Measurements from ENCODE around the gene LMAN1L.

The LMAN1L gene

DNA sequence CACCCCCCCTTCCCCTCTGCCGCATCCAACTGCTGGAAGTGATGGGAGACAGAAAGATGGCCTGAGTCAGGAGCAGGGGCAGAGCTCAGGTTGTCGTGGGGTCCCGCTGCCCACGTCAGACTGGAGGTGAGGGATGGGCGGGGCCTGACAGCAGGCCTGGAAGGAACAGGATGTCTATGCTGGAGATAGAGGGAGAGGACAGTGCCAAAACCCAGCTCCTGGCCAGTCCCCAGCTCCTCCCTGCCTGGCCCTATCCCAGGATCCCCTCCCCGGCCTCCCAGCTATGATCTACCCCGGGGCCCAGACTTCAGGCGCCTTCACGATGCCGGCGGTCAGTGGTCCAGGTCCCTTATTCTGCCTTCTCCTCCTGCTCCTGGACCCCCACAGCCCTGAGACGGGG is at the start of gene LMAN1L:
Gene LMAN1L (plus strand): TSS at position 303 of the 400 bp plus-strand sequence. CDS start 20 bp downstream, at position 323.
- no peak for DNase-seq

DNA sequence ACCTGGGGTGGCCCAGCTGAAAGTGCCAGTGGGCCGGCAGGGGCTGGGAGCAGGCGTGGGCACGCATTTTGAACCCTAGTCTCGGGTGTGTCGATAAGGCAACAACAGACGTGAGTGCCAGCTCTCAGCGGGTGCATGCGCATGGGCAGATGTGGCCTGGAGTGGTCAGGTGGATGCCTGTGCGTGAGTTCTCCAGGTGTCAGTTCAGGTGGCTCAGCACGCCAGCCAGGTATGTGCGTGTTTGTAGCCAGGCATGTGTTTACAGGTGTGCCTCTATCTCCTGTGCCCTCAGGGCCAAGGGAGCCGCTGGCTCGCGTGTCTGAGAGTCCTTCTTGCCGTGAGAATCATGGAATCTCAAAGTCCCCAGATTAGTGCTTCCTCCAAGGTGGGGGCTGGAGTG is 49.2 kb upstream of the LMAN1L start:
- no peak for DNase-seq

- no peak for DNase-seq
These were observed 45.2 kb upstream of the LMAN1L start for GRCh38 chr15:74767167-74768098.

DNA sequence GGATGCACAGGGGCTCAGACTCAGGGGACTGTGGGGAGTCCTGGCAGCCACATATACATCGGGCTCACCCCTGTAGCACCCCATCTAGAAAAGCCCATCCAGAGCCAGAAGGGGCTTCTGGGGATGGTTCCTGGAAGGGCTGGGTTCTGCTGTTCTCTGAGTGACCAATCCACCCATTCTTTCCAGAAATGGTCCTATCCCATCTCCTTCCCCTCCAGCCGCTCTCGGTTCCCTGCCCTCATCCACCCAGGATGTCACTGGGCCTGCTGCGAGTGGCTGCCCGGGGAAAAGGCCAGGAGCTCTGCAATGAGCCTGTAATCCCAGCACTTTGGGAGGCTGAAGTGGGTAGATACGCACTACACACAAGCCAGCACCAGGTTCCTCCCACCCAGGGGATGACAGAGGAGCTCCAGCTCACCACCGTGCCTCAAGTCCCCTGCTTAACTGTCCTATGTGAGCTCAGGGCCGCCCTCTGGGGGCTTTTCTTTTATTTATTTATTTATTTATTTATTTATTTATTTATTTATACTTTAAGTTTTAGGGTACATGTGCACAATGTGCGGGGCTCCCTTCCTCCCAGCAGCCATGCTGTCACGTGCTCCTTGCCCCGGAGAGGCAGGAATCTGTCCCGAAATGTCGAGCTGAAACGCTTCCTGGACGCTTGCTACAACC is 44.4 kb upstream of the LMAN1L start:
- DNase-seq = no peak

GRCh38 chr15:74768771-74769342 is 43.8 kb upstream of the LMAN1L start:
- peak; percentile 71 for DNase-seq

DNA sequence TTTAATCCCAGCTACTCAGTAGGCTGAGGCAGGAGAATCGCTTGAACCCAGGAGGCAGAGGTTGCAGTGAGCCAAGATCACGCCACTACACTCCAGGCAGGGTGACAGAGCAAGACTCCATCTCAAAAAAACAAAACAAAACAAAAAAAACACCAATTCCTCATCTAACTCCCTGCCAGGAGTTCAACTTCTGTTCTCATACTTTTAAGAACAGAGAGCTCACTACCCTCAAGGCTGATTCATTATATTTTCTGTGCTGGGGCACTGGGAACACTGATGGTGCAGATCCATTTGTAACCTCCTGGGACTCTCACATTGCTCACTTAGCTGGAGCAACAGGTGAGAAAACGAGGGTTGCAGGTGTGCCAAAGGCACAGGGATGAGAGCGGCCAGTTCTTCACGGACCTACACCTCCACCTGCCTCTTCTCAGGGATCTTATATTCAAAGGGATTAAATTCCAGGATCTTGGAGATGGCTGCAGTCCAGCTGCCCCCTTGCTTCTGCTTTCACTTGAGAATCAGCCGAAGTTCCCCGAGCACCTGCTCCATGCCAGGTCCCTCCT is 43.1 kb upstream of the LMAN1L start:
- no peak for DNase-seq

DNA sequence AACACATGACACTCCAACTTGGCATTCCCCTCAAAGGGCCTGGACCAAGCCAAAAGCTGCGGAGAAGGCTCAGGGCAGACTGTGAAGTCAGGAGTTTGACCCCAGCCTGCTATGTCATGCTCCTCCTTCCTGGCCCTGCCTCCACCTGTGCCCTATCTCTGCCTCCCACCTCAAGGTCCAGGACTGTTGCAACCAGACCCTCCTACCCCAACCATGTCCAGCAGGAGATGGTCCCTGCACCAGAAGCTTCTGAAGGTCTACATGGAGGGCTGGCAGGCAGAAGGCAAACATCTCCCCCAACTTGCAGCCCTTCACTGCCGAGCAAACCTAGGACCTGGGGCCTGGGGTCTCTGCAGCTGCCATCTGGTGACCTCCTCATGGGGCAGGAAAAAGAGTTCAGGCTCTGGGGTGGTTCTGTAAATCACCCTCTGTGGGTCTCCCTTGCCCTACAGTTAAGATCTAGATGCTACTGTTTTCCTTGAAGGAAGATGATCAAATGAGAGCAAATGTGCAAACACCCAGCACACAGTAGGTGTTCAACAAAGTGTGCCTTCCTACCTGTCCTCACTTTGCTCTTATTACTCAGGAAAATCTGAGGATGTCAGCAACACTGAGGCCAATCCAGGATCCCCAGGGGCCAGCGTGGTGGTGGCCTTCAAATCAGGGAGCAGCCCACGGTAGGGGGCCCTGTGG is 42.3 kb upstream of the LMAN1L start:
- no peak for DNase-seq

GRCh38 chr15:74773329-74773728 is 39.3 kb upstream of the LMAN1L start:
- DNase-seq = no peak

DNA sequence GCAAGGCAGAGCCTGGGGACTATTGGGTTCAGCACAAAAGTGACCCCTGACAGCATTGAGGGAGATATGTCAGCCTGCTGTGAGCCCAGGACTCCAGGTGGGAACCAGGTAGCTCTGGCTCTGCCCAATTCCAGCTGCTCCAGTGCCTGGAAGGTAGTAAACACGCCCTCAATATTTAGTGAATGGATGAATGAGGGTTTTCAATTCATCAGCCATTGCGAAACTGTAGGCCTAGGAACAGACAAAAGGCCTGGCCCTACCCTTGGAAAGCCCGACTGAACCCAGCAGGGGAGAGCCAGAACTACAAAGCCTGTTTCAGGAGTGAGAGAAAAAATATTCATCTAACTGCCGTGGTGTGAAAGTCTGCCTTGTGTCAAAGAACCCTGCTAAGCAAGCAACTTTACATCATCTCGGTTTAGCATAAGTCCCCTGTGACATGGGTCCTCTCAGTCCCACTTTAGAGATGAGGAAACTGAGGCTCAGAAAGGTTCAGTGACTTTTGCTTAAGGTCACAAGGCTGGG is 38.8 kb upstream of the LMAN1L start:
- DNase-seq = no peak

- no peak for DNase-seq
These were observed 37.5 kb upstream of the LMAN1L start for GRCh38 chr15:74775132-74775562.

DNA sequence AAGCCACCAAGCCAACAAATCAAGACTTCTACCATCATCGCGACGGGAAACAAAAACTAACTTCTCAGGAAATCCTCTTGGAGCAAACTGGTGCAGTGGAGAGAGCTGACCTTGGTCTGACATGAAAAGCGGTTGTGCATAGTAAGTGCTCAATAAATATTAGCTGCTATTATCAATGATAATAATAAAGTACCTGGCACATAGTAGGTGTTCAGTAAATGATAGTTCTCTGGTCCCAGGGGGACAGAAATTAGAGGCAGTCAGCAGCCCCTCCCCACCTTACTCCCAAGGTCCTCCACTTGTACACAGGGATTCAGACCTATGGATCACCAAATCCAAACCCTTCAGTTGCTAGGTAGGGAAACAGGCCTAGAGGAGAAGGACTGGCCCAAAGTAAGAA is 36.7 kb upstream of the LMAN1L start:
- no peak for DNase-seq

DNA sequence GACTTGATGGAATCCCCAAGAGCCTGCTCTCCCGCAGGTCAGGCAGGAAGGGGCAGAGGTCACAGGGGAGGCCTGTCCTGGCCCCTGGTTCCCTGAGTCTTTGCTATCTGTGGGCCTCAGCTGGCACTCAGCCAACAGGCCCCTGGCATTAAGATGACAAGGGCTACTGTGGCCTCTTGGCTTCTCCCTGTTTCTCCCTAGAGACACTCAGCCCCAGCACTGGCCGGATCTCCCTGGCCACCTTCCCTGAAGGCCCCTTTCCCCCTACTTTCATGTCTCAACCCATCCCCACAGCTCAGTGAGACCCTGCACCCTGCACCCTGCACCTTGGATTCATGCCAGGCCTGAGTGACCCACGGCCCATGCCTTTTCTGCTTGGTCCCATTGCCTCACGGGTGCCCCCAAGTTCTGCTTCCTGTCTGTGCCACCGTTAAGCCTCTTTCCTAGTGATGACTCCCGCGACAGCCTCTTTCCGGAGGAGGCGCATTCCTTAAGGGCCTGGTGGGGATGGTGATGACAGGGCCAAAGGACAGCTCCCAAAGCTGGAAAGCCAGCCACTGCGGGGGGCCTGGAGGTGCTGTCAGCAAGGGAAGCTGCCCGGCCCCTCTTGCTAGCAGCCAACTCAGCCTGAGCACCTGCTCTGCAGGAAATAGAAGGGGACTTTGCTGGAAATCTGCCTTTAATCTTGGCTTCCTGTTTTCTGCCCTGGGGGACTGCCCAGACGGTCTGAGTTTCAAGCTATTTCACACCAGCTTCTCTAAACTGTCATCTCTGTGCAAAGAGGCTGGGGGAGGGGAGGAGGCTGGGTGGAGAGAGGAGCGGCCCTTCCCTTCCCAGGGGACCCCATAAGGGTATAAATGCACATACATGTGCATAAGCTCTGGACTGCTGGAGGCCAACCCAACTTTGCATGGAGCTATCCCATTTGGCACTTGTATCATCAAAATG is 35.5 kb upstream of the LMAN1L start:
- DNase-seq = peak; percentile 83

- no peak for DNase-seq
These were observed 34.7 kb upstream of the LMAN1L start for GRCh38 chr15:74777769-74778598.

DNA sequence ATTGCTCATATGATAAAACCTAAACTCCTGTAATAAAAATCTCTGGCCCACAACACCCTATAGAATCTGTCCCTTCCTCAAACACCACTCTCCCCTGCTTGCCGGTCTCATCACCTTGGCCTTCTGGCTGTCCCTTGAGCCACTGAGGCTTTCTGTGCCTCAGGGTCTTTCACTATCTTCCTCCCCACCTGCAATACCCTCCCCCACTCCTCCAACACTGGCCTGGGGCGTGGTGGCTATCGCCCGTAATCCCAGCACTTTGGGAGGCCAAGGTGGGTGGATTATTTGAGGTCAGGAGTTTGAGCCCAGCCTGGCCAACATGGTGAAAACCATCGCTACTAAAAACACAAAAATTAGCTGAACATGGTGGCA is 34.0 kb upstream of the LMAN1L start:
- no peak for DNase-seq

DNA sequence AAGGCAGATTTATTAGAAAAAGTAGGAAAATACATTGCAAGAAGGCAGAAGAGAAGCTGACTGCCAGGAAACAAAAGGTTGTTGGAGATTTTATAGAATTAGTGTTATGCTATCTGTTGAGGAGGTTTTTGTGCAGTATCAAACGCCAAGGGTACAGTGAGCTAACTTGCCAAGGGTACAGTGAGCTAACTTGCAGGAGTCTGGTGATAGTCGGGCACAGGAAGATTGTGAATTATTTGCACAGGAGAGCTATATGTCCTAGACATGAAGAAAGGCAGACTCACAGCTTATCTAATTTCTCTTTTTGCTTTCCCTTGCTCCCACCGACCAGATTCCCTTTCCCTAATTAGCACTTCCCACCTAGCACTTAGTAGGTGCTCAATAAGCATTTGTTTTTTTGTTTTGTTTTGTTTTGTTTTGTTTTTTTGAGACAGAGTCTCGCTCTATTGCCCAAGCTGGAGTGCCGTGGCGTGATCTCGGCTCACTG is 33.4 kb upstream of the LMAN1L start:
- no peak for DNase-seq

- peak; percentile 84 for DNase-seq
These were observed 31.9 kb upstream of the LMAN1L start for GRCh38 chr15:74780523-74781430.

GRCh38 chr15:74781431-74782258 is 31.0 kb upstream of the LMAN1L start, which contains the start of gene CSK:
Gene CSK, plus strand, starts transcription at chr15:74782080. Its CDS starts 16,218 bp downstream, at chr15:74798298.
- peak; percentile 78 for DNase-seq
